HL-60 (cell line): ENCODE results near the gene ACHE.
"Not testable (repeated sequence)": the region's sequence is repeated elsewhere in the genome, so short reads cannot be mapped to it uniquely, and the experiment has no call there.

Experiments
- CTCF ChIP-seq: IDR thresholded peaks from one replicate; pipeline ENCODE4 v1.5.1; 2011; ENCODE audit warnings: low read length, control low read depth, inconsistent platforms; ENCODE audit not compliant: insufficient read depth
- SPI1 ChIP-seq: IDR thresholded peaks from 2 replicates; pipeline ENCODE4 v1.6.1; 2012; ENCODE audit warnings: low read depth, mild to moderate bottlenecking, borderline replicate concordance

- TF ChIP-seq CTCF, SPI1: not testable (repeated sequence)
Measured at GRCh38 chr7:100936167-100936566, 40.5 kb upstream of the ACHE start.
